H9 (cell line): Measurements from ENCODE around the gene NAGLU. TPM values are rescaled to one million over a fixed set of nuclear protein-coding genes. Genes with fewer than 3 reads are reported as not detected.

ENCODE experiments used
- DNase-seq: peaks from one replicate; pipeline ENCODE4 v3.0.0-alpha.2; 2017
- H2AFZ ChIP-seq: one replicate; pipeline ENCODE4 v1.6.1; 2013; ENCODE audit warnings: mild to moderate bottlenecking, low read length, control low read depth, moderate library complexity
- H2AK5ac ChIP-seq: 2 replicates; pipeline ENCODE4 v1.6.1; 2013; ENCODE audit warnings: low read length, control low read depth, mixed read lengths; ENCODE audit not compliant: insufficient read length
- H2BK120ac ChIP-seq: one replicate; pipeline ENCODE4 v1.6.1; 2013; ENCODE audit warnings: low read depth, mild to moderate bottlenecking, low read length, control low read depth, inconsistent platforms; ENCODE audit not compliant: poor library complexity, severe bottlenecking
- H2BK12ac ChIP-seq: 2 replicates; pipeline ENCODE4 v1.6.1; 2013; ENCODE audit warnings: low read length, control low read depth, mixed read lengths, low read depth; ENCODE audit not compliant: insufficient read length
- H2BK15ac ChIP-seq: 2 replicates; pipeline ENCODE4 v1.6.1; 2013; ENCODE audit warnings: low read depth, low read length, control low read depth
- H2BK20ac ChIP-seq: one replicate; pipeline ENCODE4 v1.6.1; 2013; ENCODE audit warnings: low read depth, mild to moderate bottlenecking, low read length, control low read depth, inconsistent platforms; ENCODE audit not compliant: poor library complexity, severe bottlenecking
- H2BK5ac ChIP-seq: 2 replicates; pipeline ENCODE4 v1.6.1; 2013; ENCODE audit warnings: low read length, control low read depth, mixed read lengths; ENCODE audit not compliant: insufficient read length
- H3K14ac ChIP-seq: 2 replicates; pipeline ENCODE4 v1.6.1; 2013; ENCODE audit warnings: low read length, control low read depth; ENCODE audit not compliant: insufficient read depth
- H3K18ac ChIP-seq: 2 replicates; pipeline ENCODE4 v1.6.1; 2013; ENCODE audit warnings: low read depth, mild to moderate bottlenecking, mixed read lengths, low read length, control low read depth; ENCODE audit not compliant: insufficient read length
- H3K23ac ChIP-seq: 2 replicates; pipeline ENCODE4 v1.6.1; 2013; ENCODE audit warnings: low read length, control low read depth, mixed read lengths, low read depth; ENCODE audit not compliant: insufficient read length
- H3K23me2 ChIP-seq: 2 replicates; pipeline ENCODE4 v1.6.1; 2013; ENCODE audit warnings: low read depth, mild to moderate bottlenecking, mixed read lengths, low read length, control low read depth; ENCODE audit not compliant: insufficient read length, poor library complexity, severe bottlenecking
- H3K27ac ChIP-seq: 2 replicates; pipeline ENCODE4 v1.5.1; 2013; ENCODE audit warnings: low read length, control low read depth, mixed read lengths, low read depth; ENCODE audit not compliant: insufficient read length
- H3K27me3 ChIP-seq: 2 replicates; pipeline ENCODE4 v1.6.1; 2013; ENCODE audit warnings: low read length, control low read depth, inconsistent platforms; ENCODE audit not compliant: insufficient read depth
- H3K4ac ChIP-seq: 2 replicates; pipeline ENCODE4 v1.6.1; 2013; ENCODE audit warnings: low read depth, mild to moderate bottlenecking, control low read depth, inconsistent platforms, low read length, moderate library complexity
- H3K4me1 ChIP-seq: 2 replicates; pipeline ENCODE4 v1.6.1; 2013; ENCODE audit warnings: low read length, control low read depth, inconsistent platforms; ENCODE audit not compliant: insufficient read depth
- H3K4me2 ChIP-seq: 2 replicates; pipeline ENCODE4 v1.6.1; 2013; ENCODE audit warnings: low read length, control low read depth, mixed read lengths; ENCODE audit not compliant: insufficient read length, insufficient read depth
- H3K56ac ChIP-seq: 2 replicates; pipeline ENCODE4 v1.6.1; 2013; ENCODE audit warnings: low read depth, mild to moderate bottlenecking, mixed read lengths, low read length, control low read depth; ENCODE audit not compliant: insufficient read length
- H3K79me1 ChIP-seq: 2 replicates; pipeline ENCODE4 v1.6.1; 2013; ENCODE audit warnings: low read depth, mild to moderate bottlenecking, moderate library complexity, low read length, control low read depth, inconsistent platforms; ENCODE audit not compliant: insufficient read depth, poor library complexity, severe bottlenecking
- H3K79me2 ChIP-seq: 2 replicates; pipeline ENCODE4 v1.6.1; 2013; ENCODE audit warnings: low read length, control low read depth, inconsistent platforms; ENCODE audit not compliant: insufficient read depth
- H3K9ac ChIP-seq: 2 replicates; pipeline ENCODE4 v1.6.1; 2013; ENCODE audit warnings: low read length, control low read depth, mixed read lengths; ENCODE audit not compliant: insufficient read length; ENCODE audit errors: extremely low read depth
- H3K9me3 ChIP-seq: one replicate; pipeline ENCODE4 v1.6.1; 2013; ENCODE audit warnings: low read depth, low read length, inconsistent platforms; ENCODE audit not compliant: control insufficient read depth
- H3T11ph ChIP-seq: one replicate; pipeline ENCODE4 v1.6.1; 2013; ENCODE audit warnings: mild to moderate bottlenecking, low read length, control low read depth, inconsistent platforms
- H4K20me1 ChIP-seq: one replicate; pipeline ENCODE4 v1.6.1; 2013; ENCODE audit not compliant: control insufficient read depth, insufficient read length, insufficient read depth
- H4K5ac ChIP-seq: 2 replicates; pipeline ENCODE4 v1.6.1; 2013; ENCODE audit warnings: low read depth, mild to moderate bottlenecking, mixed read lengths, low read length, control low read depth; ENCODE audit not compliant: insufficient read length
- H4K8ac ChIP-seq: replicated peaks from 2 replicates; pipeline ENCODE4 v1.6.1; 2013; ENCODE audit warnings: low read length, control low read depth, mixed read lengths, low read depth; ENCODE audit not compliant: insufficient read length
- H4K91ac ChIP-seq: 2 replicates; pipeline ENCODE4 v1.6.1; 2013; ENCODE audit warnings: low read depth, mild to moderate bottlenecking, moderate library complexity, mixed read lengths, low read length, control low read depth; ENCODE audit not compliant: insufficient read length
- H3K27ac Mint-ChIP-seq, 3 experiments: 2 replicates in 2 of 3; 3 replicates in 1 of 3; pipeline ENCODE4 v1.8.0; 2020 to 2021; ENCODE audit warnings: mixed read lengths in 3 of 3, mild to moderate bottlenecking in 1 of 3, moderate library complexity in 1 of 3
- H3K27me3 Mint-ChIP-seq: 2 replicates; pipeline ENCODE4 v1.8.0; 2021; ENCODE audit warnings: low read depth, mild to moderate bottlenecking, moderate library complexity, mixed read lengths
- H3K36me3 Mint-ChIP-seq, 3 experiments: 2 replicates in 2 of 3; 3 replicates in 1 of 3; pipeline ENCODE4 v1.8.0; 2020 to 2021; ENCODE audit warnings: low read depth in 3 of 3, mixed read lengths in 3 of 3; ENCODE audit not compliant: insufficient read depth in 1 of 3
- H3K4me1 Mint-ChIP-seq, 2 experiments: 2 replicates each; pipeline ENCODE4 v1.8.0; 2020; ENCODE audit warnings: mixed read lengths in 2 of 2
- H3K4me3 Mint-ChIP-seq, 2 experiments: 2 replicates in 1 of 2; 3 replicates in 1 of 2; pipeline ENCODE4 v1.8.0; 2020 to 2021; ENCODE audit warnings: mild to moderate bottlenecking in 2 of 2, mixed read lengths in 2 of 2, moderate library complexity in 1 of 2
- H3K9me3 Mint-ChIP-seq, 2 experiments: 2 replicates in 1 of 2; 3 replicates in 1 of 2; pipeline ENCODE4 v1.8.0; 2020; ENCODE audit warnings: mild to moderate bottlenecking in 2 of 2, mixed read lengths in 2 of 2, moderate library complexity in 1 of 2
- WGBS: extraction: QIAGEN DNeasy Blood & Tissue Kit; methylation state at CpG from one replicate; pipeline ENCODE4 v1.1.7; 2013; ENCODE audit warnings: missing lambda C conversion rate, low lambda C conversion rate, mixed read lengths; ENCODE audit not compliant: insufficient read length; ENCODE audit errors: extremely low coverage; 5-methylcytosine and 5-hydroxymethylcytosine counted together
- total RNA-seq: library from RNA; stranded (reverse); gene quantifications from 2 replicates; pipeline ENCODE4 v1.2.1, GENCODE V29; 2021
- TF ChIP-seq, protein P1 (sequence below): fragments of 200-600 bp; sonication (generic); conservative IDR thresholded peaks from 3 replicates; pipeline ENCODE4 v1.8.0; 2021; ENCODE audit warnings: antibody characterized with exemption, mild to moderate bottlenecking

The NAGLU gene
- total RNA-seq, 1 experiment from 2014 or later = 23.5 TPM

DNA sequence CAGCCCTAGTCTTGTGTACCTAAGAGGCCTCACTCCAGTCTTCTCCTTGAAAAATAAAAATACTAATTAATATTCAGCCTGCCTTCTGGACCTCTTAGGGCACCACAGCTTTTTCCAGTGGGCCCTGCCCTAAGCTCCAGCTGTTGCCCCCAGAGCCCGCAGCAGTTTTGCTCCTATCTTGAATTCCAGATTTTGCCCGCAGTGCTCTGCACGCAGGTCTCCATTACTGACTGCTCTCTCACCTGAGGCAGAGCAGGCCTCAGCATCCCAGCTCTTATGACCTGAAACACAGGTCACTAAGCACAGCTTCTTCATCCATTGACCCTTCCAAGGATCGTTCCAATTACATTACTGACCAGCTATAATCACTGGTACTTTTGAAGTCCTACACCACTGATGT lies 28.4 kb upstream of the NAGLU start:
- H3K4me3 Mint-ChIP-seq = no peak overlapping the region

More for the DNA sequence above, 28.4 kb upstream of the NAGLU start:
- Histone ChIP-seq H4K8ac (no peak overlapping the region), H3K4ac (no peak overlapping the region), H3T11ph (no peak overlapping the region), H4K91ac (no peak overlapping the region), H3K4me1 (no peaks in the 10 kb centered on the region), H2AK5ac (no peak overlapping the region), H3K9ac (no peak overlapping the region), H4K5ac (no peak overlapping the region), H2BK120ac (no peak overlapping the region), H2BK15ac (no peak overlapping the region), H3K79me2 (no peaks in the 10 kb centered on the region), H3K27ac (no peak overlapping the region), H2BK5ac (no peak overlapping the region), H3K56ac (no peak overlapping the region), H3K79me1 (no peaks in the 10 kb centered on the region), H3K23me2 (no peaks in the 10 kb centered on the region), H2BK12ac (no peak overlapping the region), H2AFZ (no peak overlapping the region), H3K23ac (no peak overlapping the region), H2BK20ac (no peak overlapping the region), H3K9me3 (no peaks in the 10 kb centered on the region), H3K27me3 (no peaks in the 10 kb centered on the region), H4K20me1 (no peaks in the 10 kb centered on the region), H3K14ac (no peak overlapping the region), H3K18ac (no peak overlapping the region), H3K4me2 (no peak overlapping the region)
- WGBS = no CpG with 5 or more reads among the region's 4 CpGs
- H3K36me3 Mint-ChIP-seq = peaks cover 0 to 51% (median 41%) of the 10 kb centered on the region in 3 experiments; a peak in 5 of 7 replicates
- no peak for DNase-seq
- no peaks in the 10 kb centered on the region for H3K9me3 Mint-ChIP-seq
- TF ChIP-seq, protein P1, sequence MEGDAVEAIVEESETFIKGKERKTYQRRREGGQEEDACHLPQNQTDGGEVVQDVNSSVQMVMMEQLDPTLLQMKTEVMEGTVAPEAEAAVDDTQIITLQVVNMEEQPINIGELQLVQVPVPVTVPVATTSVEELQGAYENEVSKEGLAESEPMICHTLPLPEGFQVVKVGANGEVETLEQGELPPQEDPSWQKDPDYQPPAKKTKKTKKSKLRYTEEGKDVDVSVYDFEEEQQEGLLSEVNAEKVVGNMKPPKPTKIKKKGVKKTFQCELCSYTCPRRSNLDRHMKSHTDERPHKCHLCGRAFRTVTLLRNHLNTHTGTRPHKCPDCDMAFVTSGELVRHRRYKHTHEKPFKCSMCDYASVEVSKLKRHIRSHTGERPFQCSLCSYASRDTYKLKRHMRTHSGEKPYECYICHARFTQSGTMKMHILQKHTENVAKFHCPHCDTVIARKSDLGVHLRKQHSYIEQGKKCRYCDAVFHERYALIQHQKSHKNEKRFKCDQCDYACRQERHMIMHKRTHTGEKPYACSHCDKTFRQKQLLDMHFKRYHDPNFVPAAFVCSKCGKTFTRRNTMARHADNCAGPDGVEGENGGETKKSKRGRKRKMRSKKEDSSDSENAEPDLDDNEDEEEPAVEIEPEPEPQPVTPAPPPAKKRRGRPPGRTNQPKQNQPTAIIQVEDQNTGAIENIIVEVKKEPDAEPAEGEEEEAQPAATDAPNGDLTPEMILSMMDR = no peak
- no peaks in the 10 kb centered on the region for H3K27me3 Mint-ChIP-seq
- H3K4me1 Mint-ChIP-seq = no peaks in the 10 kb centered on the region
- H3K27ac Mint-ChIP-seq = no peak overlapping the region
